GM18858 (cell line): ENCODE measurements around the gene SH3D21.

Source experiments
- ATAC-seq: cut with Tn5 transposase; IDR thresholded peaks from one replicate; pipeline ENCODE4 v1.9.1; 2021; ENCODE audit not compliant: unreplicated experiment

SH3D21 gene

DNA sequence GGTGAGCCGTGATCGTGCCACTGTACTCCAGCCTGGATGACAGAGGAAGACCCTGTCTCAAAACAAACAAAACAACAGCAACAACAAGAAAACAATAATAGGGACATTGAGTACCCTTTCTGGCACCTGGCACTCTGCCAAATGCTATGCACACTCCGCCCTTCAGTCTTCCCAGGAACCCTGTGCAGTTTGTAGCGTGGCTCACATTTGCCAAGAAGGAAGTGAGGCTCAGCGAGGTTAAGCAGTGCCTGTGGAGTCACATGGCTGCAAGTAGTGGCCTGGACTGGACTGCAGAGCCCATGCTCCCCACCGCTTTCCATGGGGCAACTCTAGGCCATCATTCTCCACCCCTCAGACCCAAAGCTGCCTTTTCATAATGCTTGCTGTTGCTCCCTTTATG is 22.5 kb downstream of the SH3D21 start:
- no peak for ATAC-seq

DNA sequence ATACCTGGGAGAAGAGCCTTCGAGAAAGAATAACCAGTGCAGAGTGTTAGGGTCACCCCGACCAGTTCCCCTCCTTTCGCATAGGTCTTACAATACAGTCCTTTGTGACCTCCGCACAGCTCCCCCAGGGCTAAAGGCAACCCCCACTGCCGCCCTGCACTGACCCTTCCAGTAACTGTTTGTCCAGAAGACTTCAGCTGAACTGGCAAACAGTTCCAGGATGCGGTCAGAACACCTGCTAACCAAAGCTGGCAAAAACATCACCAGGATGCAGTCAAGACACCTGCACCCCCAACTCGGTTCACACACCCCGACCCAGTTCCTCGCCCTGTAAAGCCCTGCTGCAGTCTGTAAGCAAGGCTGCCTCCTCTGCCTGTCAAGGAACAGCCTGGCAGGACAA is 23.6 kb downstream of the SH3D21 start:
- ATAC-seq, result no peak

DNA sequence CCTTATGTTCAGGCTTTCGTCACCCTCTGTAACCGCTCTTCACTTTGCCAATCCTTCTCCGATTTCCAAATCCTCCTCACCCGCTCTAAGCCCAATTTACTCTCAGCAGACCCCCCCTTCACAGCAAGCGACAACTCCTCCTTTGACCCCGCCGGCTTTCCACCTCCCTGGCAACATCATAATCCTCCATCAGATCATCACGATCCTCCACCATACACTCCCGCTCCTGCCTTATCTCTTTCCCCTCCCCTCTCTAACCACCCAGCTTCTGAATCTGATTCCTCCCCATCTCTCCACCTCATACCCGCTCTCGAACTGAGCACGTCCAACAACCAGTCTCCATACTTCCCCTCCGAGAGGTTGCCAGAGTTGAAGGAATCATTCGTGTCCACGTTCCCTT is 24.8 kb downstream of the SH3D21 start:
- ATAC-seq, result no peak

DNA sequence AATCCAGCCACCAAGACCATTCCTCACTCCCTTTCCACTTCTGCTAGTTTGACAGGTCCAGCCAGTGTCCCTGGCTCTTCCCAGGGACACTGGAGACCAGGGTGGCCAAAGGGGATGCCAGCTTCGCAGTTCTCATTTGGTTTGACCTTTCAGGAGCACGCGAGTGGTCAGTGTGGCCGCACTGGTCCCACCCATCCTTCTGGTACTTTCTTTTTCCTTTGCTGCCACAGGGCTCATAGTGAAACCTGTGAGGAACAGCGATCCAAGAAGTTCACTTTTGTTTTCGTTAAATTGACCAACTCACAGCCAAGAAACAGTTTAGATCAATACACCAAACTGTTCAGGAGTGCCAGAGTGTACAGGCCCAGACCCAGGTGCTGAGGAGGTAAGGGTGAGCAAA is 31.7 kb downstream of the SH3D21 start:
- ATAC-seq, result no peak

DNA sequence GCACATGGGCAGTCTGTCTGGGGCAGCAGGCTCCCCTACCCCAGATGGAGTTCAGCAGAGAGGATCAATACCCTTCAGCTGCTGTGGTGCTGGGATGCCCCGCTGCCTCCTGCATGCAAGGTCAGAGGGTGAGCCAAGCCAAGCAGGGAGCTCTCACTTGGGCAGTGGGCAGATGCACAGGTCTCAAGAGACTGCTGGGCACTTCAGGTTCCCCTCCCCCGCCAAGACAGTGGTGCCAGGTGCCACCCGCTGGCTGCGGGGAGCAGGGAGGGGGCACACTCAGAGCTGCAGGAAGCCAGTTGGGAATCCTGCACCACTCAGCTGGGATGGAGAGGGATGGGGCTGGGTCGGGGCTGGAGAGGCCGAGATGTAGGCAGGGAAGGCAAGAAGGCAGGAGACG is 33.0 kb downstream of the SH3D21 start:
- no peak for ATAC-seq

DNA sequence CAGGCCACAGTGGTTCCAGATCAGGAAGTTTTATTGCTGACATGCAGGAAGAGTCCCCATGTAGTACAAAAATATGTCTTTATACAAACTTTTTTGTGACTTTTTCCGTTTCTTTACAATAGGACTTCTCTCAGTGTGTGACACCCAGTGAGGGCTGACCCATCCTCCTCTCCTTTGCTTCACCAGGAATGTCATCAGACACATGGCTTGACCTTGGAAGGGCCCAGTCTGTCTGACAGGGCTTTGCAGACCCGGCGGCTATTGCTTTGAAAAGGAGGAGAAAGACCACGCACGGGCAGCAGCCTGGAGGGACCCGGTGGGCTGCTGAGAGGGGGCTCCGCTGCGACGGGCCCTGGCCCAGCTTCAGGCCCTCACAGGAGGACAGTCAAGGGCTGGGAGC is 33.4 kb downstream of the SH3D21 start:
- no peak for ATAC-seq

DNA sequence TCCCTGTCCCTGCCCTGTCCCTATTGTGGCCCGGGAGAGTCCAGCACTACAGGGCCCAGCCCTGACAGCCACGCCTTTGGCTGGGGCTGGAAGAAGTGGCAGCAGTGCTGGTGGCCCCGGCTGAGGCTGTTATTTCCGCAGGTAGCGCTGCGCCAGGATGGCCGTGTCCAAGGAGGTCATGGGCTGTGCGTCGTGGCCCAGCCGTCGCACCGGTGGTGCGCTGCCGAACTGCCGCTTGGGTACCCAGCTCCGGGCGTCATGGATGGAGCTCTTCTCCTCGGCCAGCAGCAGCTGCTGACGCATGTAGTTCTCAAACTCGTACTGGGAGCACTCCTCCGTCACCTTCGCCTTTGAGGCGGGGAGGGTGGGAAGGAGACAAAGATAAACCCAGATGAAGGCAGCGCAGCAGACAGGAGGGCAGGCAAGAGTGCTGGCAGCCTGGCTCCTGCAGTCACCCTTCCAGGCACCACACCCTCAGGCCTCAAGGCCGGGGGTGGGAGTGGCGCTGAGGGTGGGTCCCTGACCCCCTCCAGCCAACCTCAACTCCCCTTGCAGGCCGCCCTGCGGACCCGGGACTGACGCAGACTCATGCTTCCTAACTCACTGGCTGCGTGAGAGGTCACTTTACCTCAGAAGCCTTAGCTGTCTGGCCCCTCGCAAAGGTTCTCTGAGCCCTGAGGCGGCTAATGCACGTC is 35.6 kb downstream of the SH3D21 start:
- no peak for ATAC-seq

DNA sequence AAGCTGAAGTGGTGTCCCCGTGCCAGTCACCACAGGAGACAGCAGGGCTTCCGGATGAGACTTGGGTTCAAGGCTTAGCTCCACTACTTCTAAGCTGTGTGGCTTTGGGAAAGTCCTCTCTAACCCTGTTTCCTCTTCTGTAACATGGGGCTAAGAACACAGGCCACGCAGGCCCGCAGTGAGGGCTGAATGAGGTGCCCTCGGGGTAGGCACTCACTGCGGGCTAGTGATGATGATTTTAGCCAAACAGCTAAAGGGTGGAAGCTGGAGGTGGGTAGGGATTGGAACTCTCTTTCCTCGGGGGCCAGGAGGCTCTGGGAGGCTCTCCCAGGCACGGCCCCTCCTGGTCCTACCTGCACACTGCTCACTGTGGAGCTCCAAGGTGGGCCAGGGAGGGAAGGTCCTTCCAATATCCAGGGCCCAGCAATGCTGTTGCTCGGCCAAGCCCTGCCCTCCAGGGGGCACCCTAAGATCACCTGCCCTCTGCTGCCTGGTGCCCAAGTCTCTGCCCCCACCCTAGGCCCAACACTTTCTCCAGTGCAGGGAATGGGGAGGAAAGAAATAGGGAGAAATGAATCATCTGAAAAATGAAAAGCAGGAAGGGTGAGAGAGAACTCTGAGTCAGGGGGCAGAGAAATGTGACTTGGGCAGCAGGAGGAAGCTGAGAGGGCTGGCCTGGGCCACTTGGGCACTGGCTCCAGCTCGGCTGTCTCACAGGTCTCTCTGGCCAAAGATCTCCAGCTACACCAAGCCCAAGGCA is 36.4 kb downstream of the SH3D21 start:
- no peak for ATAC-seq

DNA sequence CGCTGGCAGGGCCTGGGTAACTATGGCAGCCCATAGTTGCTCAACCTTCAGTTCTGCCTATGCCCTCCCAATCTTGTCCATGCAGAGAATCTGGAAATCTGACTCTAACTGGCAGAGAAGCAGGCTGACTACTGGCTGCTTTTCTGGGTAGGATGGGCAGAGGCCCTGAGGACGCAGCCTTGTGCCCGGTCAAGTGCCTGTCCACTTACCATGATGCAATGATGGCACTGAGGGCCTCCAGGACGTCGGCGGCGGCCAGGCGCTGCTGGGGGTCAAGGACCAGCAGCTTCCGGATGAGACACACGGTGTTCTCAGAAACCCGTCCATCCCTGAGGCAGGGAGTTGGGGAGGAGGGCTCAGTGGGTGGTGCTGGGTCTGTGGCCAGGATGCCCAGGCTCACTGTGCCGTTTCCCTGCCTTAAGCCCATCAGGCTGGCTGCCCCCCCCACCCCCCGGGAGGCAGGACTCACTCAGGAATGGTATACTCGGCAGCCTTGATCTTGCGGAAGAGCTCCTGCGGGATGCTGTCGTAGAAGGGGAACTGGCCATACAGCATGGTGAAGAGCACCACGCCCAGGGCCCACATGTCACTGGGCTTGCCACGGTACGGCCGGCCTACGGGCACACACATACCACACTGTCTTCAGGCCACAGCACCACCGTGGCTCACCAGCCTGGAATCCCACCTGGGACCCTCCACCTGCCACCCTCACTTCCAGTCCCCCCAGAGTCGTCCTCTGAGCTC is 37.7 kb downstream of the SH3D21 start:
- ATAC-seq, result no peak

DNA sequence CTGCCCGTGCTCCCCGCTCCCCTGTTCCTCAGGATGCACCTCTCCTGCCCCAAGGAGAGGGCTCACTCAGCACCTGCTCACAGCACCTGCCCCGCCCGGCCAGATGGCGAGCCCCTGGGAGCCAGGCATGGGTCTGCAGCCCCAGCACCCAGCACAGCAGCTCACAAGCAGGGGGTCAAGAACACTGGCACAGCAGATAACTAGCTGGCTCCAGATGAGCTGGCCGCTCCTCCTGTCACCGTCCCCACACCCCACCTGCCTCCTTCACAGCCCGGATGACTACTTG is 38.2 kb downstream of the SH3D21 start:
- ATAC-seq, result no peak

DNA sequence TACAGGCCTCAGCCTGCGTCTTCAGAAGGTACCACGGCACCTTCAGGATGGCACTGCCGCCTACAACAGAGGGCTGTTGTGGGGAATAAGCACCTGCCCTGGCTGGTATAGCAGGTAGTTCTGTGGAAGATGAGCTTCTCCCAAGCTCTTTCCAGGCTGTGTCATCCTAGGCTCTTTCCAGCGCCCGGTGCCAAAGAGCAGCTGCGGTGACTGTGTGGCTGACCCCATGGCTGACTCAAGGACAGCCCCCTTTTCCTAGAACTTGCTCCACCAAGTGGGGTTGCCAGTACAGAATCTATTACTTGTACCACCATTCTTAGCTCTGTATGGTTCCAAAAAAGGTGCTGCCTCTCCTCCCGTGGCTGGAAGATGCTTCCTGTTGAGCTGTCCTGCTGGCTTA is 39.2 kb downstream of the SH3D21 start:
- ATAC-seq, result no peak

DNA sequence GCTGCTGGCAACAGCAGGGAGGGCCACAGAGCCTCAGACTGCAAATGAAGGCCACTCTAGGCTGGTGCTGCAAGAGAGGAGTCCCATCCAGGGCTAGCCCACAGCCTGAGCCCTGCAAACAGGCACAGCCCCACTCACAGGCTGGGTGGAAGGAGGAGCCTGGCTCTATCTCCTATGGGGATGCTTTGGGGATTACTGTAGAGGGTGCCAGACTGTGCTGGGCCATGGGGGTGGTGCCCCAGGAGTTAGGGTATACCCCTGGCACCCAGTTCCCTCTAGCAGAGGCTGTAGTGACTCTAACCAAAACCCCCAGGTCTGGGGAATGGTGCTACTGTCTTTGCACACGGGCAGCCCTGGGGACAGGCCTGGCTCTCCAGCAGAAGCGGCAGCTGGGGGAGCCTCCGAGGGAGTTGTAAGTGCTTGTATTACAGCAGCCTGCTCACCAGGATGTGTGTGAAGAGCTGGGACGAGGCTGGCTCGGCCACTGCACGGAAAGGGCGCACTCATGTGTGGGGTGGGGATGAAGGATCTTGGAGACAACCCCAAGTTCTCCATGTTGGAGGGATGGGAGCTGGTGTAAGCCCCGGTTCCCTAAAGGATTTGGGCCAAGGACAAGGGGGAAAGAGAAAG is 40.7 kb downstream of the SH3D21 start:
- no peak for ATAC-seq

DNA sequence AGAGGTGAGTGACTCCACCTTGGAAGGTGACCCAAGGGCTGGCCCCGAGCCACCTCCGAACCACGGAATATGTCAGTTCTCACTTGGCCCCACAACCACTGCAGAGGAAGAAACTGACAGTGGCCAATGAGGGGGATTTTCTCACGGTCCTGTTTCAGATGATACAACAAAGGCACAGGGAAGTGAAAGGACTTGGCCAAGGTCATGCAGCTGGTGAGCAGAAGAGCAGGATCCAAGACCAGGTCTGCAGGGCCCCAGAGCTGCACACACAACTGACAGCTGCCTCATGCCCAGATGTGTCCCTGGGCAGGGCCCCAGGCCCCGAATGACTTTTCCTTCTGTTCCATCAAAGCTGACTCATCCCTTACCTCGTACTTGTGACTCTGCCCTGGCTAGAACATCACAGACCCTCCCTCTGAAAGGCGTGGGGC is 43.1 kb downstream of the SH3D21 start:
- no peak for ATAC-seq

DNA sequence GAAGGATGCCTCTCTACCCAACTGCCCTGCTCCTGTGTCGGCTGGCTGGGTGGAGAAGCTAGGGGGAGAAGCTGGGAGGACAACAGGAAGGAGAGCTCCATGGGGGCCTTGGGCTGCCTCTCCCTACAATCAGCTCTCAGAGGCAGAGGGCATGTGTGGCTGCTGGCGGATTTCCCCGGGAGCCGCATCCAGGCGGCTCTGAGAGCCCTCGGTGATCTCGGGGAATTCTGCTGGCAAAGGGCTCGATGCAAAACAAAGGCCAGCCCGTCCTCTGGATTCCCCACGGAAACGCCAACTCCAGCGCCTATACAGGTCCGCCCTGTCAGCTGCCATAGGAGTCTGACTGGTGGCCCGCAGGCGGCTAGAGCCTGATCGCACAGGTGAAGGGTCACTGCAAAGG is 43.7 kb downstream of the SH3D21 start:
- ATAC-seq, result no peak

DNA sequence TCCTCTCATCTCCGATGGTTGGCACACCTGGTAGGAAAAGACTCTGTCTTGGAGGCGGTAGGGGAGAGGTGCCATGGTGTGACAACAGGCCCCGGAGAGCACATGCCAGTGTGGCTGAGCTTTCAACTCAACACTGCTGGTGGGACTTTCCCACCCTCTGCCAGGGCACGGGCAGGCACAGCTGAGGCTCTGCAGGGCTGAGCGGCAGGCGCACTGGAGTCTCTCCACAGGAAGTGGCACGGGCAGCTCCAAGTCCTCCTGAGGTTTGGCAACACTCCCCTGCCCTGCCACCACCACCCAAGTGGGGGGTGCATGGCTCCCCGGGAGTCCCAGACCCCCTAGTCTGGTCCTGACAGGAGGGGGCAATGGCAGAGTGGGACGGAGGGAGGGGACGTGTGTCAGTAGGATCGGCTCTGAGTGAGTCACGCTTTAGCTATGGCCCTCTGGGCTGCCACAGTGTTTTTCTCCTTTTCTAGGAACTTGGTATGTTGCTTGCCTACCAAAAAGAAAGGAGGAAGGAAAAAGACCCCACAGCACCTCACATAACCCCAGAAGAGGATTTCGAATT is 44.6 kb downstream of the SH3D21 start:
- ATAC-seq, result no peak

DNA sequence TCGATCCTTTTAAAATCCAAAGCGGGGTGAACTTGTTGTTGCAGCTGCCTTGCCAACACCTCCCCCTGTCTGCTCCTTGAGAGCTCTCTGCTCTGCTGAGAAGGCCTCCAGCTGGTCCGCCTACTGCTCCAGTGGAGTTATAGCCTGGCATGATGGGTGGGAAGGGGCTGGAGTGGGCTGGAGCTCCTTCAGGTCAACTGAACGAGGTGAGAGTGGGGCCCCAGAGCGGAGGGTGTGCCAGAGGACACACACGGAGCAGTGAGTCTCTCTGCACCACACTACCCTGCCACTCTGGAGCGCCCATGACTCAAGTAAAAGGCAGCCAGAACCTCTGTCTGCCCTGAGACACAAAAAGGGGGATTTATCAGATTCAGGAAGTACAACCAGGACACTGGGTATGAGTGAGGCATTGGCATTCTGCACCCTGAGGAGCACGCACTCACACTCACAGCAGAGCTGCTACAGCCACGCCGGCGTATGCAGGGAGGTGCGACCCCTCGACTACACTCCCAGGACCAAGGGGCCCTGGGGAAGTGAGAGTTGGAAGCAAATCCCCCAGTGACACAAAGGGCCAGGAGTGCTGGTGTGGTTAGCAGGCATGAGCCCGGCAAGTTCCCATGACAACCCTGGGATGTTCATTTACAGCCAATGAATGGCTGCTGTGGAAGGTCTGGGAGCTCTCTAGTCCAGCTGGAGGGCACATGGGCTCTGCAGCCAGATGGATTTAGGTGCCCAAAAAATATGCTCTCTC is 45.2 kb downstream of the SH3D21 start:
- ATAC-seq, result no peak

DNA sequence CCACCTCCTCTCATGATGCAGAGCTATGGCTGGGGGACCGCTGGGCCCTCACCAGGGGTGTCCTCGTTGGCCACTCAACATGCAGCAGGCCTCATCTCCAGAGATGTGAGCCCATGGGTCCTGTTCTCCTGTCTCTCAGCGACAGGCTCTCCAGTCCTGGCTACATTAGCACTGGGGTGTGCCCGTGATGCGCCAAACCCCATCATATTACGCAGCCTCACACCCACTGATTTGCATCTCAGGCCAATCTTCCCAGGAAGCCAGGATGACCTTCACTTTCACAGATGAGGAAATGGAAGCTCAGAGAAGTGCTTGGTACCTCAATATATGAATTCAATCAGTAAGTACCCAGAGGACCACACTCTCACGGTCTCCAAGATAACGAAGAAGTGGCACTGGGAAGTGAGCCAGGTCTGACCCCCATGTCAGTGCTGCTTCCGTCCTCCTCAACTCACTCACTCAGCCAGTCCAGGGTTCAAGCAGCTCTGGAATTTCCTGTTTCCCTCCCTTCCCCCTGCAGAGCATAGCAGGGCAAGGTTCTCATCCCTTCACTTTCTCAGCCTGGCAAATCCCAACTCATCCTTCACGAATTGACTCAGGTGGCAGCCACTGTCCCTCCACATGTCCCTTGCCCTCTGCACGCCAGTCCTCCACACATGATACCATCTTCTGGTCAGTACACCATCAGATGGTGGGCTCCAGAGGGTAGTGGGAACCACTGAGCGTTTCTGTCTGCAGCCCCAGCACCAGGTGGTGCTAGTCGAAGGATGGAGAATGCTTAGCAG is 46.1 kb downstream of the SH3D21 start:
- ATAC-seq, result no peak

DNA sequence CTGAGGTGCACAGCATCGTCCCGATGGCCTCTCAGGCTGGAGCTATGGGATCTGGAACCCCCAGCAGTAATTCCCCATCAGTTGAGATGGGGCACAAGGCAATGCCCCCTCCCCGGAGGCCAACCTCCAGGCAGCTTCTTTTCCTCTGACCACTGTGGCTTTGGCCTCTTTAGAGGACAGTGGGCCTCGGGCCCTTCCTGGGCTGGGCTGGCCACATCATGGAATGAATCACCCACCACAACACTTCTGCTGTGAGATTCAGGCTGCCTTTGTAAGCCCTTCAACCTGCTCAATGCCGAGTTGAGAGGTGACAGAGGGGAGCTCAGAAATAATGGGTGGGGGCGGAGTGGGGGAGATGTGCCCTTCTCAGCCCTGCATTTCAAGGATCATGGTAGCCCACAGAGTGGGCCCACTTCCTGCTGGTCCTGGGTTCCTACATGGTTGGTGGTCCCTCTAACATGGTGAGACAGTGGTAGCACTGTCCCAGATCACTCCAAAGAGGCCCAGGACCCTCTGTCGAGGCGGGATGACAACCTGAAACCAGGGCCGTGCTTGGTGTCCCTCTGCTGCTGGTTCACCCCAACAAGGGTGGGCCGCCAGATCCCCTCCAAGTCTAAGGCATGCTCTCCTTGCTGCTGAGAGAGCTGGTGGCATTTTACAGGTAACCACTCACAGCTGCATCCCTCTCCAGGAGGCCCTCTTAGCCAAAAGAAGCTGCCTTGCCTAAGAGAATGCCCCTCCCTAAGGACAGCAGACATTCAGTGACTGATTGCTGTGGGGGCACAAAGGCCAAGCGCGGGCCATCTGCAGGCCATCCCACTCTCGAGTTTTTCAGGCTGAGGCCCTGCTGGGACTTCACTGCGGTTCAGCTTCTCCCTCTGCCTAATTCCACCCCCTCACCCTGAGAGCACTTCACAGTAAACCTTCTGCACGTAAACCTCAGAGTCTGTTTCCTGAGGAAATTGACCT is 47.0 kb downstream of the SH3D21 start:
- ATAC-seq, result no peak

DNA sequence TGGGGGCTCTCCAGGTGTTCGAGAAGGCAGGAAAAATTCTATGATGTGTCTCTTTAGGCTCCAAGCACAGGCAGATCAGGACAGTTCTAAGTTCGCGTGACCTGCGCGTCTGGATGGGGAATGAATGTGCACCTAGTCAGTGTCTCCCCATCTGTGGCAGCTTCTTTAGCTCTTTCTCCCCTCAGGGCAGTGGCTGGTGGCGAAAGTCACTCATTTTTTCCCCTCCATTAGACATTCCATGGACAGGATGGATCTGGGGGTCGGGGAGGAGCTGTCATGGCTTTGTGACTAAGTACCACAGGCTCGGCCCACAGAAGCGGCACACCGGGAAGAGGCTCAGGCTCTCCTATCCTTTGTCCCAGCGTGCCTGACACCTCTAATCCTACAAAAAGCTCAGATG is 48.3 kb downstream of the SH3D21 start:
- ATAC-seq, result no peak
